ELF-1 (cell line): ENCODE data around the gene MREG.

Source experiments
- DNase-seq: peaks from one replicate; pipeline ENCODE4 v3.0.0-alpha.2; 2016; ENCODE audit warnings: low read depth, low spot score

MREG gene, protein sequence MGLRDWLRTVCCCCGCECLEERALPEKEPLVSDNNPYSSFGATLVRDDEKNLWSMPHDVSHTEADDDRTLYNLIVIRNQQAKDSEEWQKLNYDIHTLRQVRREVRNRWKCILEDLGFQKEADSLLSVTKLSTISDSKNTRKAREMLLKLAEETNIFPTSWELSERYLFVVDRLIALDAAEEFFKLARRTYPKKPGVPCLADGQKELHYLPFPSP

DNA sequence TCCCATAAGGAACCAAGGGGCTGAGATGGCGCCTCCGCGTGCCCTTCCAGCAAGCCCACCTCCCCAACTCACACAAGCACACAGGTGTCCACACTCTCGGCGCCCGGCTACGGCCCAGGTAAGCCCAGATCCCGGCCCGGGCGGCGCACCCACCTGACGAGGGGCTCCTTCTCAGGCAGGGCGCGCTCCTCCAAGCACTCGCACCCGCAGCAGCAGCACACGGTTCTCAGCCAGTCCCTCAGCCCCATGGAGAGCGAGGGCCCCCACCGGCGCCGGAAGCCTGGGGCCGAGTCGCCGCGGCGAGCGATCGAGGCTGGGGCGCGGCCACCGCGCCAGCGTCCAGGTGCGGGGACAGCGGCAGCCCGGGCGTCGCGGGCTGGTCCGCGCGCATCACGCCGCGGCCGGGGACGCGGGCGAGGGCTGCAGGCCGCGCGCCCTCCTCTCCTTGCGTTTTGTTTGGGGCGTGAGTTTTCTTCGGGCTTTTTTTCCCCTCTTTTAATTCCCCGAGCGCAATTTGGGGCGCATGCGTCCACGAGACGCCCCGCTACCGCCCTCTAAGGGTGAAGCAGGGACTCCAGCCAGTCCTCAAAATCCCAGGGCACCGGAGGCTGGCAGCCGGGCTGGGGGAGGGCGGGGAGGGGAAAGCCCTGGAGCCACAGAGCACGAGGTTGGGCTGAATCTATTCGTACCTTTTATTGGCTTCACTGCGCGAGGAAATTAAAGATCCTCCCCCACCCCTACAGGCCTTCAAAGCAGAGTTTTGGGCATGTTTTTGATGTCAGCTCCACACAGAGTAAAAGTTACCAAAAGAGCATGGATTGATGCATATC lies at the start of gene MREG:
Gene MREG, minus strand, starts transcription at position 472 of the 830 bp plus-strand sequence. Its CDS starts 224 bp downstream, at position 248.
- DNase-seq = peak; percentile 86

DNA sequence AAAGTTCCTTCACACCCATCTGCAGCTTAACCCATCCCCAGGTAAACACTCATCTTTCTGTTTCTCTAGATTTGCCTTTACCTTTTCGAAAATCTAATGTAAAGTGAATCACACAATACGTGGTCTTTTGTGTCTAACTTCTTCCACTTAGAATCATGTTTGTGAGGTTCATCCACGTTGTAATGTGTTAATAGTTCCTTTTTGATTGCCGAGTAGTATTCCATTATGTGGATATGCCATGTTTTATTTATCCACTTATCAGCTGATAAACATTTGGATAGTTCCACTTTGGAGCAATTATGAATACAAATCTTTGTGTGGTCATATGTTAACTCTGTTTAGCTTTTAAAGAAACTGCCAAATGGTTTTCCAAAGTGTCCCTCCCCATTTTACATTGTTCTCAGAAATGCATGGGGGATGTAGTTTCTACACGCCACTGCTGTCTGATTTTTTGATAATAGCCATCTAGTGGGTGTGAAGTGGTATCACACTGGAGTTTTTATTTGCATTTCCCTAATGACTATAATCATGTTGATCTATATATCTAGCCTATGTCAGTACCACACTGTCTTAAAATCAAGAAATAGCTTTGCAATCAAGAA lies 46.0 kb upstream of the MREG start:
- no peak for DNase-seq

DNA sequence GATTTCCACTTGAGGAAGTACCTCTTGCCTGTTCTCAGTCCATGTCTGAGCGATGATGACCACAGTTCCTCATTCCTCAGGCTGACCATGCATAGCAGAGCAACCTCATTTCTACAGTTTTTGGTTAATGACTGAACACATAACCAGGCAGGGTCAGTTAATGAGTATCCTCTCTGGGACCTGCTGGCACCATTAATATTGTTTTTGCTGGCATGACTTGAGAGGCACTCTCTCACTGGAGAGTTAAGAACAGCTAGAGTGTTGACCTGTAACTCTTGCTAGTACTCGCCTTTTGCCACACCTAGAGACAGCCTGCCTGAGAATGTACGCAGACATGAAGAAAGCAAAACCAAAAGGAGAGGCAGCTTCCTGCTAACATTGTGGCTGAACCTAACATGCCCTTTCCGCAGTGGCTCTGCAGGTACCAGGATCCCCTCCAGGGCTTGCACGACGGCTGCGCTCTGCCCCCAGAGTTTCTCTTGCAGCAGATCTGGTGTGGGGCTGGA lies 44.4 kb upstream of the MREG start:
- DNase-seq = no peak

DNA sequence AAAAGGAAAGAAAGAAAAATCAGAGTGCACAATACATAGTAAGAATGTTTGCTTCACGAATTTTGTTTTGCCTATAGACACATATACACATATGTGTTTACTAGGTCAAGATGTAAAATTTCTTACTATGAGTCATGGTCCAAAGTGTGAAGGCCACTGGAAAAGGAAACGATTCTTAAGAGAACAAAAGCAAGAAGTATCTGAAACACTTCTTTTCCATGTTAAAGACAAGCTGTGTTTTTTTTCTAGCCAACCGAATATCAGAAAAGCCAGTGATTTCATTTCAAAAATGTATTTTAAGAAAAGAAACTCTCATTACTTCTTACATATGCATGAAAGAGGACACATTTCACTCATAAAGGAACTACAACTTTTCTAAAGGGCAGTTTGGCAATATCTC lies 43.4 kb upstream of the MREG start:
- DNase-seq = no peak

DNA sequence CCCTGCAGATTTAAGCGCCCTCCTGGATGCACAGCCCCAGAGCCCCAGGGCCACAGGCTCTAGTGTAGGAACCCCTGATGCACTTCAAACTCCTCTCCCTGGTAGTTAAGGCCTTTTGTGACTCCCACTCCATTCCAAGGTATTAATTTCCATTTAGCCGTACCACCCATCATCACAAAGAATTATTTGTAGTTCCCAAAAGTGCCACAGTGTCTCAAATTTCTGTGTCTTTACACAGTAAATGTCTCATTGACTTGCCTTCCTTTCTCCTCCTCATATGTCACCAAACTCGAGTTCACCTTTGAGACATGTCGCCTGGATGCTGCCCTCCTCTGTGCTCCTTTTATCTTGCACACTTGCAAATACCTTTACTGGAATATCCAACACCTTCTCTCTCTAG lies 42.3 kb upstream of the MREG start:
- DNase-seq = no peak

DNA sequence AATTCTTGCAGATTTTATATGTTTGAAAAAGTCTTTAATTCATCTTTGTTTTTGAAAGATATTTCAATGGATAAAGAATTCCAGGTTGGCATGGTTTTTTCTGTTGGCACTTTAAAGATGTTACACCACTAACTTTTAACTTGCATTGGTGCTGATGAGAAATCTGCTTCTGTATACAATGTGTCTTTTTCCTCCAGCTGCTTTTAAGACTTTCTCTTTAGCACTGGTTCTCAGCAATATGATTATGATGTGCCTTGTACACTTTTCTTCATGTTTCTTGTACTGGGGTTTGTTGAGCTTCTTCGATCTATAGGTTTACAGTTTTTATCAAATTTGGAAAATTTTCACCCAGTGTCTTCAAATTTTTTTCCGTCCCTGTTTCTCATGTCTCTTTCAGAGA lies 39.1 kb upstream of the MREG start:
- DNase-seq = no peak

DNA sequence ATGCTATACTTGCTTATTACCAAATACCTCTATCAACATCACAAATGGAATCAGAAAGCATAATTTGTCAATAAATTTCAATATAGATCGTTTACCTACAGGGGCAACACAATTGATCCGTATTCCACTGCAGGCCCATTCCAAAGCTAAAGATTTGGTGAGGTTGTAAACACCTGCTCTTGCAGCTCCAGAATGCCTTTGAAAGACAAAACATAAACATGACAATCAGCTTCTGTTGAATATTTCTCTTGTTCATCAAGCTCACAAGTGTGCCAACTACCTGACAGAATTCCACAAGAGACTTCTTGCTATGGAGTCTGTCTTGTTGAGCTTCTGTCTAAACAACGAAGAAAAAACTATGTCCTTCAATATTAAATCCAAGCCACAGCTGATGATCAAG lies 38.0 kb upstream of the MREG start:
- DNase-seq = no peak

DNA sequence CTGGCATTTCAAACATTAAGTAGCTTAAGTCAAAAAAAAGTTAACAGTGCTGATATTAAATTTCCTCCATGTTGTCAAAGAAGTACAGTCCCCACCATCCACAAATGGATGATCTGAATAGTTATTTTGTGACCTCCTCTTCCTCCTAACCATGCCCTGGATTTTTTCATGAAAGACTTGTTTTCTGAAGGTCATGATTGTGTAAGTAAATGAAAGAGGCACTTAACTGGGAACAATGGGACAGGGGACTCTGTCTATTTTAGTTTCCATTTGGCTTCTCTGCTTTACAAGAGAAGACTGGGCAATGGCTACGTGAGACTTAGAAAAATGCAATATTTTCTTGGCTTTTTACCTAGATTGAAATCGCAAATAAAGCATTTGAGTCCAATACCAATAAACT lies 36.1 kb upstream of the MREG start:
- no peak for DNase-seq

DNA sequence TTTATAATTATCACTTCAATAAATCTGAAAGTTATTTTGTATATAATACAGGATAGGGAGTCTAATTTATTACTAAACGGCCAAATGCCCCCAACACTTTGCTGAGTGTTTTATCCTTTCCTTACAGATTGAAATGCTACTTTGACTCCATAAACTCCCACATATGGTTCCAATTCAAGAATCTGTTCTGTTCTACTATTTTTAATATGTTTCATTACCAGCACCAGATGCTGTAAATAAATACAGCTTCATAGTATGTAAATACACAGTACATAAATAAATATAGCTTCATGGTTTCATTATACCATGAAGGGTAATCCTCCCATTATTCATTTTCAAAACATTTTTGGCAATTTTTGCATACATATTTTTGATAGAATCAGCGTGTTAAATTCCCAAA lies 34.0 kb upstream of the MREG start:
- no peak for DNase-seq

DNA sequence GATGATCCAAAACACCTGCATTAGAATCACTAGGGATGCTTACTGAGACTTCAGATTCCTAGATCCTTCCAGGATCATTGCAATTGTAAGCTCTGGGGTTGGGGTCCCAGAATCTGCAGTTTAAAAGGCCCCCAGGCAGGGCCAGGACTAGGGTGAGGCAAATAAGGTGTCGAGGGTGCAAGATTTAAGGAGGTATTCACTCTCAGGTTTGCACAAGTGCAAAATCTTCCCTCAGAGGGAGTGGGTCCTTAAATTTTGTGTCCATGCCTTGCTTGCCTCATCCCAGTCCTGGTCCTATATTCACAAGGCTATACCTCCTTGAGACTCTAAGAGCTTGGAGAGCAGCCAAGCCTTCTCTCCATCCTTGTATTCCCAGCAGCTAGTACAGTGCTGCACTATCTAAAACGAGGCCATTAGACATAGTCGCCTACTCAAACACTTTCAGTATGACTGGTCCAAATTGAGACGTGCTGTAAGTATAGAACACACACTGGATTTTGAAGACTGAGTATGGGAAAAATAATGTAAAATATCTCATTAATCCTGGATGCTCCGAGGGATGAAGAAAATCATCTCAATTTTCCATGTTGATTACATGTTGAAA lies 31.6 kb upstream of the MREG start:
- DNase-seq = no peak

DNA sequence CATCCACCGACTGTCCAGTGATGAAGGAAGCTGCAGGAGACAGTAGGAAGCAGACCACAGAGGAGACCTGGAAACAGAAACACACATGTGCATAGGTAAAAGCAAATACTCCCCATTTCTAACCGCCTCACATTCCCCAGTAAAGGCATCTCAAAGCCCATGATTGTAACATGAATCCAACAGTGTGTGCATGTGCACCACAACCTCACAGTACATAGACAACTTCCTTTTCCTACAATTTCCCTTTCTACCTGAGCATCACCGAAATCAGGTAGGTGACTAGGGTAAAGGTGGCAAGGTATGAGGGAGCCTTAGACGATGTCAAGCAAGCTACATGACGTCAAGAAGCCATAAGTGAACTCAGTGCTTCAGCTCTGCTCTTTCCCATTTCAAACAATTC lies 30.6 kb upstream of the MREG start:
- DNase-seq = no peak

DNA sequence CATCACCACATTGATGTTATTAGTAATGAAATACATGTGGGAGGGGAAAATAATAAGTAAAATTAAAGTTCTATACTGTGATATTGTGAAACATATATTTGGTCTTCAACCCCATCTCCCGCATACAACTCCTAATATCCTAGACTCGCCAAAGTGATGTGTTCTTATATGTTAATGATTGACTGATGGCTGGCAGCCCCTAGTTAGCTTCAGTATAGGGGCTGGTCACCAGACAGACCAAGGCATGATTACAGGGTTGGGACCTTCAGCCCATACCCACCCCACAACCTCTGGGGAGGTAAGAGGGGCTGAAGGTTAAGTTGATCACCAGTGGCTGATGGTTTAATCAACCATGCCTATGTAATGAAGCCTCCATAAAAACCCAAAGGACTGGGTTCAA lies 28.1 kb upstream of the MREG start:
- DNase-seq = no peak

DNA sequence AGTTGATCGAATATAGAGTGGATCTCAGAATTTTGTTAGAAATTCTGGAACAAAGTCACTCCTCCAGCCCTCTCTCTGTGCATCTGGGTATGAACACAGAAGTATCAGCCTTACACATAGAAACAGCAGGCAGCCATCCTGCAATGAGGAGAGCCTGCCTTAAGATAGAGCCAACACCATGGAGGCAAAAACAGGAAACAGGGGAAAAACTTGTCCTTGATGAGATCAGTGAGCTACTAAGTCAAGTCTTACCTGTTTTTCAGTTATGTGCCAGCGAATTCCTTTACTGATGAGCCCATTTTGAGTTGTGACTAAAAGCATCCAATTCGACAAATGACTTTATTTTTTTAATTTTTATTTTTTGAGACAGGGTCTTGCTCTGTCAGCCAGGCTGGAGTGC lies 26.6 kb upstream of the MREG start:
- DNase-seq = no peak

DNA sequence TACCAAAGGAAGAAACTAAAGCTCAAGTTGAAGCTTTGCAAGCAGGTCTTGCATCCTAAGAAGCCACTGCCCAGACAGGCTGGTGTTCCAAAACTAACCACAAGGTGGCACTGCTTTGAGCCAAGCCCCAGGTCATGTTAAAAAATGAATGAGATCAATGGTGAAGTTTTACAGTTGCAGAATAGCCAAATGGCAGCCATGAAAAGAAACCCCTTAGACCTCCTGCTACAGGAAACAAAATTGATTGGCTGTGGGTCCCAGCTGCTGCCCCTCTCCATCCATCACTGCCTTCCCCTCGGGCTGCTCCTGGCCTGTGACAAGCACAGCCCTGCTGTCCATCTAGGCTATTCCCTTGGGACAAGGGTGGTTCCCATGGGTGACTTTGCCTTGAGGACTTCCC lies 20.7 kb upstream of the MREG start:
- peak; percentile 84 for DNase-seq

DNA sequence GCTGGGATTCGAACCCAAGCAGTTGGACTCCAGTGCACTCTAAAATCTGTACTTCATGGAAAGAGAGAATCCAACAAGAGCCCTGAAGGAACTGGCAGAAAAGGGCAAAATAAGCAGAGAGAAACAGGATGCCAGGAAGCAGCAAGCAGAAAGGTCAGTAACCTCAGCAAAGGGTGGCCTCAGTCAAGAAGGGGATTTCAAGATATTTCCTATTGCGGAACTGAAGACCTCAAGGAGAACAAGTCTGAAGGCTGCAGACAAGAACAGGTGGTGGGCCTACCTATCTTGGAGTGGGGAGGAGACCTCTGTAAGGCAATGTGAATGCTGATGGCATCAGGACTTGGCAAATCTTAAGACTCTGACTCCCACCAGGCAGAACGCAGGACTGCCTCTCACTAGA lies 20.1 kb upstream of the MREG start:
- no peak for DNase-seq

DNA sequence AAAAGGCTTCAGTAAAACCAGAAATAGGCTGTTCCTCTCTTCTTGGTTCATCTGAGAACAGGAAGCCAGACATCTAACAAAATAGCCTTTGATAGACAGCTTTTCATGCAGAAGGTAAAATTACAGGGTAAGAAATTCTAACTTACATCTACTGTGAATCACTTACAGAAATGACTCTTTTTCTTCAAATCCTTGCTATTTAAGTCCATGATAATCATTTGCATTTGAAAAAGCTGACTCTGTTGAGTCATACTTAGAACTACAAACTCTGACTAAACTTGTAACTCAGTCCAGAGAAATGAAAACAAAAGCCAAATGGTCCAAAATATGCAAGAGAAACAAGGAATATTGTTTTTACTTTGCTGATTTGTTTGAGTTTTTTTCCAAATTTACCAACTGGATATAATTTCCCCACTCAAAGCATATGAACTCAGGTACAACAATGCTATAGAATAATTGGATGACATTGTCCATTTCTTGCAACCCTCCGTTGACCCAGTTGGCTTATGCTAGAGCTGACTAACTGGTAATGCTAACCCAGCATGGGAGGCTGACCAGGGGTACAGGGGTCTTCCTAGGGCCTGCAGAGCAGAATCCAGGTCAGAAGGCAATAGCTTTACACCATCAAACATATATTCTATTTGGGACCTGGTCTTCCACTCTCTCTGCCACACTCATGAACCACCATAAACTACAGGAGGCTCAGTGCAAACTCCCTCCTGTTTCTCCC lies 18.8 kb upstream of the MREG start:
- DNase-seq = no peak

DNA sequence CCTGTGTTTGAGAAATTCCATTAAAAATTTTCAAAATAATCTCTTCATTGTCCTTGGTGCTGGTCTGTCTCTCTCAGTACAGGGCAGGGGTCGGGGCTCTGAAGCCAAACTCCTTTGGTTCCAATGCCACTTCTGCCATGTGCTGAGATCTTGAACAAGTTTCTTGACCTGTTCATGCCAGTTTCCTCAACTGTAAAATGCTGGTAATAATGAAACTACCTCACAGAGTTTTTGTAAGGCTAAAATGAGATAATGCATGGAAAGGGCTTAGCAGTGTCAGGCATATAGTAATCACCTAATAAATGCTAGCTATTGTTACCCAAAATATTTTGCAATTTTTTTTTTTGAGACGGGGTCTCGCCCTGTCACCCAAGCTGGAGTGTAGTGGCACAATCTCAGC lies 16.9 kb upstream of the MREG start:
- DNase-seq = no peak

DNA sequence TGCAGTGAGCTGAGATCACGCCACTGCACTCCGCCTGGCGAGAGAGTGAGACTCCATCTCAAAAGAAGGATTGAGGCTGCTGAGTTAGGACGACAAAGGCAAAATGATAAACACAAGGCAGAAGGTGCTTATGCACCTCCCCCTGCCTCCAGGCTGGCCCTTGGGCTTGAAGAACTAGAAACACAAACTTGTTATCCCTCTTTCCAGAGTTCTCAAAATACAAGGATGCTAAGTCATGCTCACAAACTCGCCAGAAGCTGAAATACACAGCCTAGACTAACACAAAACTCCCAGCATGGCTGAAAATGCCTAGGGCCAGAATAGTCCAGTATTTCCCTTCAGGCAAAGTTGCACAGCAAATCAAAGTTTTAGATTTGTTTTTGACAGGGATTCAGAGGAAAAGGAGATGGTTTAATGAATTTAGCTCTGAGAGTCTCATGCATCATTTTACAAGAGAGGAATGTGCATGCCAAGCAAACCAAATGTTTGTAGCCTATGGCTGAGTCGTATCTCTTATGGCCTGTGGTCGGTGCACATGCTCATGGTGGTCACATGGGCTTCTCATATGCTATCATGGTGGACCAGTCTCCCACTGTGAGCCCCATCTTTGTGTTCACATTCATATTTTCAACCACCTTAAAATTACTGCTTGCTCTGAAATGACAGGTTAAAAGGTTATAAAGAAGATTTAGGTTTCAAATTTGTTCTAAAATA lies 16.2 kb upstream of the MREG start:
- peak; percentile 73 for DNase-seq

DNA sequence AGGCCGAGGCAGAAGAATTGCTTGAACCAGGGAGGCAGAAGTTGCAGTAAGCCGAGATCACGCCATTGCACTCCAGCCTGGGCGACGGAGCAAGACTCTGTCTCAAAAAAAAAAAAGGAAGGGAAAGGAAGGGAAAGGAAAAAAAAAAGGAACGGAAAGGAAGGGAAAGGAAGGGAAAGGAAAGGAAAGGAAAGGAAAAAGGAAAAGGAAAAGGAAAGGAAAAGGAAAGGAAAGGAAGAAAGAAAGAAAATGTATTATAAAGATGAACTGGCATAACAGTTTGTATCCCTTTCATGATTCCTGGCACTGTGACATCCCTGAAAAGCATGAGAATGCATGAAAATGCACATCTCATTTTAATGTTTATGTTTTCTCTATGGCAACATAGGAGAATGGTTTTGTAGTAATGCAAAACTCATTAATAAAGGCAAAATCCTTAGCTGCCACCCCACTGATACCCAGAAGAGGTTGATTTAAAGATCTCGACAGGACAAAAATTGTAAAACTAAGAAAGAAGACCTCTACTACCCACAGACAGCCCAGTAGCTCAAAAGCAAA lies 11.5 kb upstream of the MREG start:
- no peak for DNase-seq

DNA sequence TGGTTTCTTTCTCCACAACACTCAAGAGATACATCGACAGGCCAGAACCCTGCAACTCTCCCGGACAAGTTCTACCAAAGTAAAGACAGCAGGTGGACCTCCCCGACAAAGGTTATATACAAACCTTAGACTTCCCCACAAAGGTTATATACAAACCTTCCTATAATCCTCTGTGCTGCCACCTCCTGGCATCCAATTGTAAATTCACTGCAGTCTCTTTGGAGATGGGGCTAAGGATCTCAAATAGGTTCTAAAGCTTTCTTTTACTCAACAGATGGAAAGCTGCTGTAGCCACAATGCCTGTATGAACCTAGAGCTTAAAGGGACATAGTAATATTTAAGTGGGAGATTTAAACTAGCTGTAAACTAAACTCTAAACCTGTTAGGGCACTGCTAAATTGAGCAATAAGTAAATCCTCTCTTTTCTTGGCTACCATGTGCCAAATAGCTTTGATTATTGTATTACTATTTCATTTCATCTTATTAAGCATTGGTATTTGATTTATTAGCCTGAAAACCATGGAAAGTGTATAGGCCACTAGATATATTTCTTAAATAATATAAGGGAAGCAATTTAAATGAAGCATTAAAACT lies 9.8 kb upstream of the MREG start:
- DNase-seq = no peak
